Measurements from ENCODE around the gene ATP8A1.
"Not testable (repeated sequence)": the region's sequence is repeated elsewhere in the genome, so short reads cannot be mapped to it uniquely, and the experiment has no call there.

The ATP8A1 gene

GRCh38 chr4:42473071-42473684 lies 183.7 kb downstream of the ATP8A1 start:
- Histone ChIP-seq H3K27ac (ENCODE audit: low read depth, low read length) (no peak overlapping the region), H3K36me3 (ENCODE audit: control insufficient read depth, low read length) (no peaks in the 10 kb centered on the region), H3K79me2 (ENCODE audit: control insufficient read depth, low read length) (no peaks in the 10 kb centered on the region), H3K4me1 (ENCODE audit: control insufficient read depth, low read length) (no peaks in the 10 kb centered on the region), H4K20me1 (ENCODE audit: control insufficient read depth, insufficient read depth, low read depth, low read length) (no peaks in the 10 kb centered on the region; the same call in 1 of the 2 replicates), H3K4me2 (ENCODE audit: low read length) (no peak overlapping the region), H3K27me3 (ENCODE audit: control insufficient read depth, low read length) (no peaks in the 10 kb centered on the region), H3F3A (ENCODE audit: control insufficient read depth, insufficient read depth) (no peaks in the 10 kb centered on the region), H3K9me2 (replicated peaks; ENCODE audit: control insufficient read depth, low read length) (no peaks in the 10 kb centered on the region), H3K4me3 (ENCODE audit: low read length) (no peak overlapping the region), H3K9me3 (ENCODE audit: control insufficient read depth, insufficient read depth, low read length) (no peaks in the 10 kb centered on the region)
- TF ChIP-seq, protein P1, sequence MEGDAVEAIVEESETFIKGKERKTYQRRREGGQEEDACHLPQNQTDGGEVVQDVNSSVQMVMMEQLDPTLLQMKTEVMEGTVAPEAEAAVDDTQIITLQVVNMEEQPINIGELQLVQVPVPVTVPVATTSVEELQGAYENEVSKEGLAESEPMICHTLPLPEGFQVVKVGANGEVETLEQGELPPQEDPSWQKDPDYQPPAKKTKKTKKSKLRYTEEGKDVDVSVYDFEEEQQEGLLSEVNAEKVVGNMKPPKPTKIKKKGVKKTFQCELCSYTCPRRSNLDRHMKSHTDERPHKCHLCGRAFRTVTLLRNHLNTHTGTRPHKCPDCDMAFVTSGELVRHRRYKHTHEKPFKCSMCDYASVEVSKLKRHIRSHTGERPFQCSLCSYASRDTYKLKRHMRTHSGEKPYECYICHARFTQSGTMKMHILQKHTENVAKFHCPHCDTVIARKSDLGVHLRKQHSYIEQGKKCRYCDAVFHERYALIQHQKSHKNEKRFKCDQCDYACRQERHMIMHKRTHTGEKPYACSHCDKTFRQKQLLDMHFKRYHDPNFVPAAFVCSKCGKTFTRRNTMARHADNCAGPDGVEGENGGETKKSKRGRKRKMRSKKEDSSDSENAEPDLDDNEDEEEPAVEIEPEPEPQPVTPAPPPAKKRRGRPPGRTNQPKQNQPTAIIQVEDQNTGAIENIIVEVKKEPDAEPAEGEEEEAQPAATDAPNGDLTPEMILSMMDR (IDR thresholded peaks at IDR 0.05; ENCODE audit: low read depth, low read length, poor library complexity, severe bottlenecking): no peak
- TF ChIP-seq EZH2phosphoT487 (IDR thresholded peaks at IDR 0.05; ENCODE audit: borderline replicate concordance, low read length): no peak

DNA sequence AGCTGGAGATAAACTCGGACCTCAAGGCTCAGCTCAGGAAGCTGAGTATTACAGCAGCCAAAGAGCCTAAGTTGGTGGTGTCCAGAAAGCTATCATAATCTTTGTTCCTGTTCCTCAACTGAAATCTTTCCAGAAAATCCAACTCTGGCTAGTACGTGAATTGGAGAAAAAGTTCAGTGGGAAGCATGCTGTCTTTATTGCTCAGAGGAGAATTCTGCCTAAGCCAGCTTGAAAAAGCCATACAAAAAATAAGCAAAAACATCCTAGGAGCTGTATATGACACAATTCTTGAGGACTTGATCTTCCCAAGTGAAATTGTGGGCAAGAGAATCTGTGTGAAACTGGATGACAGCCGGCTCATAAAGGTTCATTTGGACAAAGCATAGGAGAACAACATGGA lies 185.0 kb downstream of the ATP8A1 start:
- Histone ChIP-seq H3K4me3 (ENCODE audit: low read length) (no peak overlapping the region), H3K4me2 (ENCODE audit: low read length) (no peak overlapping the region), H3F3A (ENCODE audit: control insufficient read depth, insufficient read depth) (no peaks in the 10 kb centered on the region), H3K4me1 (ENCODE audit: control insufficient read depth, low read length) (no peaks in the 10 kb centered on the region), H3K27me3 (ENCODE audit: control insufficient read depth, low read length) (no peaks in the 10 kb centered on the region), H3K27ac (ENCODE audit: low read depth, low read length) (no peak overlapping the region), H3K79me2 (ENCODE audit: control insufficient read depth, low read length) (no peaks in the 10 kb centered on the region), H3K9me2 (replicated peaks; ENCODE audit: control insufficient read depth, low read length) (no peaks in the 10 kb centered on the region), H4K20me1 (ENCODE audit: control insufficient read depth, insufficient read depth, low read depth, low read length) (no peaks in the 10 kb centered on the region; the same call in 1 of the 2 replicates), H3K36me3 (ENCODE audit: control insufficient read depth, low read length) (no peaks in the 10 kb centered on the region), H3K9me3 (ENCODE audit: control insufficient read depth, insufficient read depth, low read length) (no peaks in the 10 kb centered on the region)
- TF ChIP-seq EZH2phosphoT487 (IDR thresholded peaks at IDR 0.05; ENCODE audit: borderline replicate concordance, low read length): no peak
- TF ChIP-seq, protein P1 (IDR thresholded peaks at IDR 0.05; ENCODE audit: low read depth, low read length, poor library complexity, severe bottlenecking): no peak

GRCh38 chr4:42470023-42470422 lies 186.9 kb downstream of the ATP8A1 start:
- H3K4me2 ChIP-seq (ENCODE audit: low read length): no peak overlapping the region
- no peak for TF ChIP-seq EZH2phosphoT487 (IDR thresholded peaks at IDR 0.05; ENCODE audit: borderline replicate concordance, low read length)
- TF ChIP-seq, protein P1 (IDR thresholded peaks at IDR 0.05; ENCODE audit: low read depth, low read length, poor library complexity, severe bottlenecking): no peak
- H3K27me3 ChIP-seq (ENCODE audit: control insufficient read depth, low read length): no peaks in the 10 kb centered on the region
- H3K9me3 ChIP-seq (ENCODE audit: control insufficient read depth, insufficient read depth, low read length): no peaks in the 10 kb centered on the region
- peaks cover 3% of the 10 kb centered on the region for H3K36me3 ChIP-seq (ENCODE audit: control insufficient read depth, low read length)
- H3K79me2 ChIP-seq (ENCODE audit: control insufficient read depth, low read length): no peaks in the 10 kb centered on the region
- H3K4me1 ChIP-seq (ENCODE audit: control insufficient read depth, low read length): no peaks in the 10 kb centered on the region
- H3K4me3 ChIP-seq (ENCODE audit: low read length): no peak overlapping the region
- no peaks in the 10 kb centered on the region; the same call in 1 of the 2 replicates for H4K20me1 ChIP-seq (ENCODE audit: control insufficient read depth, insufficient read depth, low read depth, low read length)
- H3K27ac ChIP-seq (ENCODE audit: low read depth, low read length): no peak overlapping the region
- H3F3A ChIP-seq (ENCODE audit: control insufficient read depth, insufficient read depth): no peaks in the 10 kb centered on the region
- H3K9me2 ChIP-seq (replicated peaks; ENCODE audit: control insufficient read depth, low read length): no peaks in the 10 kb centered on the region

DNA sequence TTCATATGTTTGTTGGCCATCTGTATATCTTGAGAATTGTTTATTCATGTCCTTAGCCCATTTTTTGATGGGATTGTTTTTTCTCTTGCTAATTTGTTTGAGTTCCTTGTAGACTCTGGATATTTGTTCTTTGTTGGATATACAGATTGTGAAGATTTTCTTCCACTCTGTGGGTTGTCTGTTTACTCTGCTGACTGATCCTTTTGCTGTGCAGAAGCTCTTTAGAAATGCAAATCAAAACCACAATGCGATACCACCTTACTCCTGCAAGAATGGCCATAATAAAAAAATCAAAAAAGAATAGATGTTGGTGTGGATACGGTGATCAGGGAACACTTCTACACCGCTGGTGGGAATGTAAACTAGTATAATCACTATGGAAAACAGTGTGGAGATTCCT lies 189.1 kb downstream of the ATP8A1 start:
- H3K27ac ChIP-seq (ENCODE audit: low read depth, low read length): not testable (repeated sequence)

More for the DNA sequence above, 189.1 kb downstream of the ATP8A1 start:
- not testable (repeated sequence) for H3K27me3 ChIP-seq (ENCODE audit: control insufficient read depth, low read length); H4K20me1 ChIP-seq (ENCODE audit: control insufficient read depth, insufficient read depth, low read depth, low read length); H3K4me3 ChIP-seq (ENCODE audit: low read length); H3F3A ChIP-seq (ENCODE audit: control insufficient read depth, insufficient read depth); H3K9me2 ChIP-seq (replicated peaks; ENCODE audit: control insufficient read depth, low read length); H3K4me2 ChIP-seq (ENCODE audit: low read length); H3K79me2 ChIP-seq (ENCODE audit: control insufficient read depth, low read length); H3K4me1 ChIP-seq (ENCODE audit: control insufficient read depth, low read length); H3K9me3 ChIP-seq (ENCODE audit: control insufficient read depth, insufficient read depth, low read length)
- H3K36me3 ChIP-seq (ENCODE audit: control insufficient read depth, low read length): peaks cover 18% of the 10 kb centered on the region
